Measurements from ENCODE around the gene ABHD16B.

Gene ABHD16B

DNA sequence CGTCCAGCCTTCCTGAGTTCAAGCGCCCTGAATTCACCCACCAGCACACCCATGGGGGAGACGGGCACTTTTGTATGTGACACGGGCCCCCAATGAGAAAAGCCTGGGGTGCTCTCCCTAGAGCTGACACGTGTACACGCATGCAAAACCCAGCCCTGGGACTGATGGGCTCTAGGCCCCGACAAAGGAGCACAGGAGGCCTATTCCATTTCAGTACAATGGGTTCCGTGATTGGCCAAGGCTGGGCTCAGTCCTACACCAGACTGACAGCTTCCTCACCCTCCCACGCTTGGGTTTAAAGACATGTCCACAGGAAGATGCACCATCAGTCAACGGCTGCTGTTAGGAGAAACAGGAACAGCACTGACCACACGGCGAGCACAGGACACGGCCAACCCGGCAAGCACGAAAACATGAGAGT is 39.0 kb upstream of the ABHD16B start:
- DNase-seq (ENCODE audit: extremely low spot score) = no peak
- no peak for TF ChIP-seq SUZ12 (IDR thresholded peaks at IDR 0.05)
- TF ChIP-seq FOXK2 (IDR thresholded peaks at IDR 0.05) = no peak
- TF ChIP-seq ZNF384 (IDR thresholded peaks at IDR 0.05) = no peak
- no peak for TF ChIP-seq TARDBP (IDR thresholded peaks at IDR 0.05)
- TF ChIP-seq, protein P1, sequence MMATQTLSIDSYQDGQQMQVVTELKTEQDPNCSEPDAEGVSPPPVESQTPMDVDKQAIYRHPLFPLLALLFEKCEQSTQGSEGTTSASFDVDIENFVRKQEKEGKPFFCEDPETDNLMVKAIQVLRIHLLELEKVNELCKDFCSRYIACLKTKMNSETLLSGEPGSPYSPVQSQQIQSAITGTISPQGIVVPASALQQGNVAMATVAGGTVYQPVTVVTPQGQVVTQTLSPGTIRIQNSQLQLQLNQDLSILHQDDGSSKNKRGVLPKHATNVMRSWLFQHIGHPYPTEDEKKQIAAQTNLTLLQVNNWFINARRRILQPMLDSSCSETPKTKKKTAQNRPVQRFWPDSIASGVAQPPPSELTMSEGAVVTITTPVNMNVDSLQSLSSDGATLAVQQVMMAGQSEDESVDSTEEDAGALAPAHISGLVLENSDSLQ (IDR thresholded peaks at IDR 0.05) = no peak
- TF ChIP-seq BHLHE40 (IDR thresholded peaks at IDR 0.05; ENCODE audit: borderline replicate concordance) = no peak
- no peak for TF ChIP-seq CTBP1 (IDR thresholded peaks at IDR 0.05; ENCODE audit: borderline replicate concordance)
- no peak for TF ChIP-seq FOXM1 (IDR thresholded peaks at IDR 0.05; ENCODE audit: borderline replicate concordance)
- no peak for TF ChIP-seq LEF1 (IDR thresholded peaks at IDR 0.05; ENCODE audit: borderline replicate concordance)
- TF ChIP-seq FOXA1 (IDR thresholded peaks at IDR 0.05) = no peak
- no peak for TF ChIP-seq L3MBTL2 (conservative IDR thresholded peaks at IDR 0.05)
- TF ChIP-seq NFRKB (IDR thresholded peaks at IDR 0.05) = no peak
- no peak for TF ChIP-seq ARNT (IDR thresholded peaks at IDR 0.05)
- TF ChIP-seq HDGF (IDR thresholded peaks at IDR 0.05; ENCODE audit: borderline replicate concordance) = no peak
- no peak for TF ChIP-seq SP1 (IDR thresholded peaks at IDR 0.05)
- no peak for TF ChIP-seq ELF4 (IDR thresholded peaks at IDR 0.05)
- ChIA-PET POLR2A (no interaction called here), CTCF (no interaction called here)

DNA sequence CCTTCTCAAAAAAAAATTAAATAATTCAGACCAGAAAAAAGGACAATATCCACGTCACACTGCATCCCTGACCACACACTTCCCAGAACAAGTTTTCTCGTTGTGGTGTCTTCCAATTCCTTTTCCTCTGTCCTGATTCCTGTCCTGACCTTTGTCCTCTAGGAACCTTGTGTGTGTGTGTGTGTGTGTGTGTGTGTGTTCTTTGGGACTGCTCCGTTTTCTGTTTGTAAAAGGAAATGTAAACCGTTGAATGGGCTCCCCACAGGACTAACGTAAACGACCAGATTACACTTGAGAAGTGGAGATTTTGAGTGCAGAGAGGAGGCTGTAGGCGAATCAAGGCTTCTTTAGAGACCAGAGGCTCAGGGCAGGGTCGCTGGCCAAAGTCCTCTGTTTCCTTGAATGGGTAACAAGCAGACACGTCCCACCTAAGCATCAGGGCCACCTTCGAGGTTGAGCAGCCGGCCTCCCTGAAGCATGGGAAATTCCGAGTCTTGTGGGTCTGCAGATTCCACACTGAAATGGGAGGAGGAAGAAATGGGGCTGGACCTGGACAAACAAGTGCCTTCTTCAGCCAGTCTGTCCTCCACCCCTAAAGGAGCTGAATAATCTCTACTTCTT is 37.5 kb upstream of the ABHD16B start:
- no peak for DNase-seq (ENCODE audit: extremely low spot score)
- TF ChIP-seq SUZ12 (IDR thresholded peaks at IDR 0.05) (no peak), BHLHE40 (IDR thresholded peaks at IDR 0.05; ENCODE audit: borderline replicate concordance) (no peak)
- ChIA-PET CTCF (no interaction called here), POLR2A (no interaction called here)

DNA sequence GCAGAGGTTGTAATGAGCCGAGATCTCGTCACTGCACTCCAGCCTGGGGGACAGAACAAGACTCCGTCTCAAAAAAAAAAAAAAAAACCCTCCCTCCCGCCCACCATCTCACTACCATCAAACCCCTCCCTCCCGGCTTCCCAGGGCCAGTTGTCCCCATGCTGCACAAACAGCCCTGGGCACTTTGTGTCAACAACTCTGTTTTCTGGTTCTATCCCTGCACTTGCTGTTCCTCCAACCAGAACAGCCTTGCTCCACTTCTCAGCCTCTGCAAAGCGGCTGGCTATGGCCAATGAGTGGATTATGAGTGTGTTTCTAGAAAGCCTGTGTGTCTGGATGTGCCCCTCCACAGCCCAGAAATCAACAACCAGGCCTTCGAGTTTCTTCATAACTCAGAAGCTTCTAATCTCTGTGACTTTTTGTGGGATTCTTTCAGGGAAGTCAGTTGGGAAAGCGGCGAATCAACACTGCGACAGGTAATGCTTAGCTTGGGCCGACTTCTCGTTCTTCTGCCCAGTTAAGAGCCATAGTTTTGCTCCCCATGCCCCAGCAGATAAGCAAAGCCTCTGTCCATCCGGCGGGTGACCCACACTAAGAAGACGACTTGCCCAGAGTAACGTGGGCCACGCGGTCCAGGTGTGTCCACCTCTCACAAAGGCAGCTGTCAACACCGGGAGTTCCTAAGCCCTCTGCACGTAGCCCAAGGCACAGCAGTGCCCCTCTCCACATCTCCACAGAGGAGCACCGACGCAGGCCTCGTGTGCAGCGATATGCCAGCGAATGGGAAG is 35.8 kb upstream of the ABHD16B start:
- DNase-seq (ENCODE audit: extremely low spot score) = no peak
- no peak for TF ChIP-seq HDGF (IDR thresholded peaks at IDR 0.05; ENCODE audit: borderline replicate concordance)
- TF ChIP-seq FOXK2 (IDR thresholded peaks at IDR 0.05) = no peak
- POLR2A ChIA-PET = no interaction called here
- CTCF ChIA-PET = interaction anchor here (0.6 kb wide), 1 partner anchor 348 kb away, joined by 3 read pairs; no protein-coding TSS in a partner anchor

DNA sequence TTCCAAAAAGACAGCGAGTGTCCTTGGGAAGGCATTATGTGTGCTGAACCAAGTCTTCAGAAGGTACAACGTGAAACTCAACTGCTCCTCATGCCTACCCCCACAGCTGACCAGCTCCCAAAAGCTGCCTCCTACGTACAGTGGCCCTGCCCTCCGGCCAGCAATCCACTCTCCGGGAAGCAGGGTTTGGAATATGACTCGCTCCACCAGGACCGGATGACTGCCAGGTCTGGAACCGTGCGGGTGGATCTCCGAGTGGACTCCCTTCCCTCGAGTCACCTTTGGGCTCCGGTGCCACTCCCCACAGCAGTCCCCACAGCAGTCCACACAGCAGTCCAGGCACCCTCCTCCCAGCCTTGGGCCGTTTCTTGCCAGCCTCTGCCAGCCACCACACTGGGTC is 34.5 kb upstream of the ABHD16B start:
- TF ChIP-seq HDGF (IDR thresholded peaks at IDR 0.05; ENCODE audit: borderline replicate concordance) (no peak), ARNT (IDR thresholded peaks at IDR 0.05) (no peak), FOXA1 (IDR thresholded peaks at IDR 0.05) (no peak), SP1 (IDR thresholded peaks at IDR 0.05) (no peak), ZNF384 (IDR thresholded peaks at IDR 0.05) (no peak), LEF1 (IDR thresholded peaks at IDR 0.05; ENCODE audit: borderline replicate concordance) (no peak), NFRKB (IDR thresholded peaks at IDR 0.05) (no peak), ELF4 (IDR thresholded peaks at IDR 0.05) (no peak), CTBP1 (IDR thresholded peaks at IDR 0.05; ENCODE audit: borderline replicate concordance) (no peak), FOXK2 (IDR thresholded peaks at IDR 0.05) (no peak), FOXM1 (IDR thresholded peaks at IDR 0.05; ENCODE audit: borderline replicate concordance) (no peak), BHLHE40 (IDR thresholded peaks at IDR 0.05; ENCODE audit: borderline replicate concordance) (no peak), L3MBTL2 (conservative IDR thresholded peaks at IDR 0.05) (no peak), TARDBP (IDR thresholded peaks at IDR 0.05) (no peak)
- TF ChIP-seq, protein P1 (IDR thresholded peaks at IDR 0.05) = no peak
- ChIA-PET CTCF (no interaction called here), POLR2A (no interaction called here)
- no peak for DNase-seq (ENCODE audit: extremely low spot score)

DNA sequence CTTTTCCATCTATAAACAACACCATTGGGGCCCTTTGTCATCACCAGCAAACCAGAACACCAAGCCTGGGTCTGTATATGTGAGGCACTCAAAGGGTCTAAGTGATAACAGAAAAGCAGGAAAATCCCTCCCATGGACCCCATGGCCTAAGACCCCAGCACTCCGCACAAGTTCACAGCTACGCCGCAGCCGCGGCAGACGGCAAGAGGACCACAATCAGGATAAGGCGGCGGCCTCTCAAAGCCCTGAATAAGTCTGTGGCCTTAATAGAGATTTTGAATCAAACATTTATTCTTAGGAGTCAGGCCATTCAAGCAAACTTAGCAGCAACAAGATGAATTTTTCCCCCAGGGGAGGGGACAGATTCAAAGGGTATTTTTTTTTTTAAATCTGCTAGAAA is 33.2 kb upstream of the ABHD16B start:
- no peak for DNase-seq (ENCODE audit: extremely low spot score)
- ChIA-PET POLR2A (no interaction called here), CTCF (no interaction called here)
- no peak for TF ChIP-seq HDGF (IDR thresholded peaks at IDR 0.05; ENCODE audit: borderline replicate concordance)
- TF ChIP-seq CTBP1 (IDR thresholded peaks at IDR 0.05; ENCODE audit: borderline replicate concordance) = no peak
- no peak for TF ChIP-seq BHLHE40 (IDR thresholded peaks at IDR 0.05; ENCODE audit: borderline replicate concordance)
- TF ChIP-seq SUZ12 (IDR thresholded peaks at IDR 0.05) = no peak
- no peak for TF ChIP-seq NFRKB (IDR thresholded peaks at IDR 0.05)
- no peak for TF ChIP-seq FOXK2 (IDR thresholded peaks at IDR 0.05)
- TF ChIP-seq ZNF384 (IDR thresholded peaks at IDR 0.05) = no peak
- no peak for TF ChIP-seq ARNT (IDR thresholded peaks at IDR 0.05)
- TF ChIP-seq LEF1 (IDR thresholded peaks at IDR 0.05; ENCODE audit: borderline replicate concordance) = no peak
- TF ChIP-seq, protein P1 (IDR thresholded peaks at IDR 0.05) = no peak

DNA sequence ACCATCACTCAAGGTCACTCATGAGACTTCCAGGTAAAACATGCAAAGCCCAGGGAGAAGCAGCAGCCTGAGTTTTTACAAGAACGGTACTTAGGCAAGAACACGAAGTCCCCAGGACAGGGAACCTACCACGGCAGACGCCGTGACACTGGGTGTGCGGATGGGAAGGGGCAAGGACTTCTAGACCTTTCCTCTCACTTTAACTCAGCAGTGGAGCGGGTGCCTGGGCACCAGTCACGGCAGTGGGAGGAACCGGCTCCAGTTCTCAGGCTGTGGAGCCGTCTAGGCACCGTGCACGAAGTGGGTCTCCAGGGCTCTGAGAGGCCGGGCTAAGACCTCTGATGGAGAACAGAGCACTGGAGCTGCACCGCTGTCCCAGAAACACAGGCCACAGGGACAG is 32.8 kb upstream of the ABHD16B start:
- no peak for DNase-seq (ENCODE audit: extremely low spot score)
- ChIA-PET CTCF (no interaction called here), POLR2A (no interaction called here)
- no peak for TF ChIP-seq ELF4 (IDR thresholded peaks at IDR 0.05)
- TF ChIP-seq HDGF (IDR thresholded peaks at IDR 0.05; ENCODE audit: borderline replicate concordance) = no peak
- no peak for TF ChIP-seq ARNT (IDR thresholded peaks at IDR 0.05)
- TF ChIP-seq ZNF384 (IDR thresholded peaks at IDR 0.05) = no peak
- no peak for TF ChIP-seq L3MBTL2 (conservative IDR thresholded peaks at IDR 0.05)
- TF ChIP-seq LEF1 (IDR thresholded peaks at IDR 0.05; ENCODE audit: borderline replicate concordance) = no peak
- no peak for TF ChIP-seq SUZ12 (IDR thresholded peaks at IDR 0.05)
- TF ChIP-seq, protein P1 (IDR thresholded peaks at IDR 0.05) = no peak
- no peak for TF ChIP-seq TARDBP (IDR thresholded peaks at IDR 0.05)
- TF ChIP-seq NFRKB (IDR thresholded peaks at IDR 0.05) = no peak
- TF ChIP-seq BHLHE40 (IDR thresholded peaks at IDR 0.05; ENCODE audit: borderline replicate concordance) = no peak
- TF ChIP-seq FOXM1 (IDR thresholded peaks at IDR 0.05; ENCODE audit: borderline replicate concordance) = no peak
- TF ChIP-seq FOXA1 (IDR thresholded peaks at IDR 0.05) = no peak
